IPS-15b (cell line): Measurements from ENCODE around the gene TNFRSF11A.

Experiments used
- H3K27me3 ChIP-seq: one replicate; pipeline ENCODE4 v1.6.1; 2013; ENCODE audit warnings: low read length; ENCODE audit not compliant: control insufficient read depth, insufficient read depth
- H3K36me3 ChIP-seq: one replicate; pipeline ENCODE4 v1.6.1; 2013; ENCODE audit warnings: low read length; ENCODE audit not compliant: control insufficient read depth, insufficient read depth
- H3K4me1 ChIP-seq: one replicate; pipeline ENCODE4 v1.6.1; 2013; ENCODE audit warnings: mild to moderate bottlenecking, low read length; ENCODE audit not compliant: control insufficient read depth, insufficient read depth
- H3K4me3 ChIP-seq: one replicate; pipeline ENCODE4 v1.5.1; 2013; ENCODE audit warnings: low read depth, low read length
- H3K9ac ChIP-seq: one replicate; pipeline ENCODE4 v1.6.1; 2013; ENCODE audit warnings: low read depth, mild to moderate bottlenecking, low read length
- H3K9me3 ChIP-seq: one replicate; pipeline ENCODE4 v1.6.1; 2013; ENCODE audit warnings: mild to moderate bottlenecking, low read length; ENCODE audit not compliant: control insufficient read depth, insufficient read depth

Gene TNFRSF11A

GRCh38 chr18:62404881-62405280 lies 79.8 kb downstream of the TNFRSF11A start:
- Histone ChIP-seq H3K27me3 (no peaks in the 10 kb centered on the region), H3K4me1 (no peaks in the 10 kb centered on the region), H3K9ac (no peak overlapping the region), H3K36me3 (no peaks in the 10 kb centered on the region), H3K4me3 (no peak overlapping the region), H3K9me3 (no peaks in the 10 kb centered on the region)

GRCh38 chr18:62407660-62408059 lies 82.5 kb downstream of the TNFRSF11A start:
- no peak overlapping the region for H3K9ac ChIP-seq
- H3K4me1 ChIP-seq, result no peaks in the 10 kb centered on the region
- no peaks in the 10 kb centered on the region for H3K36me3 ChIP-seq
- no peaks in the 10 kb centered on the region for H3K27me3 ChIP-seq
- H3K9me3 ChIP-seq, result no peaks in the 10 kb centered on the region
- H3K4me3 ChIP-seq, result no peak overlapping the region

GRCh38 chr18:62409821-62410220 lies 84.7 kb downstream of the TNFRSF11A start:
- Histone ChIP-seq H3K27me3 (no peaks in the 10 kb centered on the region), H3K36me3 (no peaks in the 10 kb centered on the region)

GRCh38 chr18:62412231-62412979 lies 87.3 kb downstream of the TNFRSF11A start:
- no peaks in the 10 kb centered on the region for H3K36me3 ChIP-seq
- no peaks in the 10 kb centered on the region for H3K4me1 ChIP-seq
- no peak overlapping the region for H3K9ac ChIP-seq
- H3K9me3 ChIP-seq, result no peaks in the 10 kb centered on the region
- H3K27me3 ChIP-seq, result no peaks in the 10 kb centered on the region
- no peak overlapping the region for H3K4me3 ChIP-seq

More at GRCh38 chr18:62409821-62410220, 84.7 kb downstream of the TNFRSF11A start:
- H3K4me1 ChIP-seq, result no peaks in the 10 kb centered on the region
- H3K4me3 ChIP-seq, result no peak overlapping the region
- H3K9me3 ChIP-seq, result no peaks in the 10 kb centered on the region
- H3K9ac ChIP-seq, result no peak overlapping the region

GRCh38 chr18:62413206-62413605 lies 88.1 kb downstream of the TNFRSF11A start:
- Histone ChIP-seq H3K9ac (no peak overlapping the region), H3K27me3 (no peaks in the 10 kb centered on the region), H3K9me3 (no peaks in the 10 kb centered on the region), H3K4me3 (no peak overlapping the region), H3K36me3 (no peaks in the 10 kb centered on the region), H3K4me1 (no peaks in the 10 kb centered on the region)

GRCh38 chr18:62418258-62418657 lies 93.1 kb downstream of the TNFRSF11A start:
- no peaks in the 10 kb centered on the region for H3K36me3 ChIP-seq
- no peak overlapping the region for H3K9ac ChIP-seq
- no peaks in the 10 kb centered on the region for H3K4me1 ChIP-seq
- no peaks in the 10 kb centered on the region for H3K27me3 ChIP-seq
- H3K4me3 ChIP-seq, result no peak overlapping the region
- H3K9me3 ChIP-seq, result no peaks in the 10 kb centered on the region

- Histone ChIP-seq H3K9me3 (no peaks in the 10 kb centered on the region), H3K4me1 (no peaks in the 10 kb centered on the region), H3K27me3 (no peaks in the 10 kb centered on the region), H3K9ac (no peak overlapping the region), H3K4me3 (no peak overlapping the region), H3K36me3 (no peaks in the 10 kb centered on the region)
These were observed 95.0 kb downstream of the TNFRSF11A start for GRCh38 chr18:62420151-62420512.

GRCh38 chr18:62420513-62421209 lies 95.6 kb downstream of the TNFRSF11A start:
- Histone ChIP-seq H3K27me3 (no peaks in the 10 kb centered on the region), H3K4me3 (no peak overlapping the region), H3K36me3 (no peaks in the 10 kb centered on the region), H3K4me1 (no peaks in the 10 kb centered on the region), H3K9me3 (no peaks in the 10 kb centered on the region), H3K9ac (no peak overlapping the region)

GRCh38 chr18:62425465-62426190 lies 100.5 kb downstream of the TNFRSF11A start:
- H3K4me1 ChIP-seq, result peaks cover 2% of the 10 kb centered on the region
- peak overlapping the region; percentile 44 for H3K4me3 ChIP-seq
- H3K36me3 ChIP-seq, result no peaks in the 10 kb centered on the region
- H3K9ac ChIP-seq, result no peak overlapping the region
- peaks cover 3% of the 10 kb centered on the region for H3K27me3 ChIP-seq
- no peaks in the 10 kb centered on the region for H3K9me3 ChIP-seq

GRCh38 chr18:62426191-62426488 lies 101.0 kb downstream of the TNFRSF11A start:
- Histone ChIP-seq H3K4me1 (peaks cover 2% of the 10 kb centered on the region), H3K27me3 (peaks cover 3% of the 10 kb centered on the region), H3K36me3 (no peaks in the 10 kb centered on the region), H3K9me3 (no peaks in the 10 kb centered on the region), H3K4me3 (no peak overlapping the region), H3K9ac (no peak overlapping the region)

- Histone ChIP-seq H3K4me3 (no peak overlapping the region), H3K4me1 (no peaks in the 10 kb centered on the region), H3K9me3 (no peaks in the 10 kb centered on the region), H3K36me3 (no peaks in the 10 kb centered on the region), H3K9ac (no peak overlapping the region), H3K27me3 (no peaks in the 10 kb centered on the region)
These were observed 107.1 kb downstream of the TNFRSF11A start for GRCh38 chr18:62432176-62432575.

- H3K4me1 ChIP-seq, result peaks cover 3% of the 10 kb centered on the region
- no peak overlapping the region for H3K9ac ChIP-seq
- no peak overlapping the region for H3K4me3 ChIP-seq
- H3K9me3 ChIP-seq, result no peaks in the 10 kb centered on the region
- no peaks in the 10 kb centered on the region for H3K27me3 ChIP-seq
- H3K36me3 ChIP-seq, result no peaks in the 10 kb centered on the region
These were observed 109.7 kb downstream of the TNFRSF11A start for GRCh38 chr18:62434798-62435197.
